ENCODE data around the gene RTN4R.

The RTN4R gene

GRCh38 chr22:20244691-20245576 is 23.2 kb downstream of the RTN4R start:
- DNase-seq (ENCODE audit: insufficient read length, low spot score) (peak; percentile 62), FAIRE-seq (peak; percentile 92)
- TF ChIP-seq POLR2A (IDR thresholded peaks at IDR 0.05; ENCODE audit: low read depth, low read length), result no peak
- TF ChIP-seq SPI1 (IDR thresholded peaks at IDR 0.05; ENCODE audit: low read depth, low read length), result peak; percentile 20; the same call in 1 of the 2 replicates

GRCh38 chr22:20244250-20244648 is 23.9 kb downstream of the RTN4R start:
- FAIRE-seq (peak; percentile 68), DNase-seq (ENCODE audit: insufficient read length, low spot score) (no peak)
- TF ChIP-seq POLR2AphosphoS5 (IDR thresholded peaks at IDR 0.05; ENCODE audit: low read depth, low read length) (no peak), POLR2A (IDR thresholded peaks at IDR 0.05; ENCODE audit: low read depth, low read length) (no peak), PAX5 (IDR thresholded peaks at IDR 0.05; ENCODE audit: insufficient read depth, low read length, severe bottlenecking) (no peak), TAF1 (IDR thresholded peaks at IDR 0.05; ENCODE audit: low read depth, low read length) (no peak), SPI1 (IDR thresholded peaks at IDR 0.05; ENCODE audit: low read depth, low read length) (no peak), POU2F2 (IDR thresholded peaks at IDR 0.05; ENCODE audit: low read depth, low read length) (no peak)

GRCh38 chr22:20243537-20244249 is 24.4 kb downstream of the RTN4R start:
- TF ChIP-seq TAF1 (IDR thresholded peaks at IDR 0.05; ENCODE audit: low read depth, low read length) (no peak), SPI1 (IDR thresholded peaks at IDR 0.05; ENCODE audit: low read depth, low read length) (0 out of 2 replicates have a peak, but pooled peaks have one; percentile 16), POU2F2 (IDR thresholded peaks at IDR 0.05; ENCODE audit: low read depth, low read length) (no peak), POLR2AphosphoS5 (IDR thresholded peaks at IDR 0.05; ENCODE audit: low read depth, low read length) (no peak), PAX5 (IDR thresholded peaks at IDR 0.05; ENCODE audit: insufficient read depth, low read length, severe bottlenecking) (no peak), POLR2A (IDR thresholded peaks at IDR 0.05; ENCODE audit: low read depth, low read length) (no peak)
- peak; percentile 60 for FAIRE-seq

GRCh38 chr22:20243176-20243536 is 25.0 kb downstream of the RTN4R start:
- DNase-seq (ENCODE audit: insufficient read length, low spot score) (no peak), FAIRE-seq (peak; percentile 64)
- TF ChIP-seq SPI1 (IDR thresholded peaks at IDR 0.05; ENCODE audit: low read depth, low read length) (no peak), TAF1 (IDR thresholded peaks at IDR 0.05; ENCODE audit: low read depth, low read length) (no peak), PAX5 (IDR thresholded peaks at IDR 0.05; ENCODE audit: insufficient read depth, low read length, severe bottlenecking) (no peak), POLR2A (IDR thresholded peaks at IDR 0.05; ENCODE audit: low read depth, low read length) (no peak), POLR2AphosphoS5 (IDR thresholded peaks at IDR 0.05; ENCODE audit: low read depth, low read length) (no peak), POU2F2 (IDR thresholded peaks at IDR 0.05; ENCODE audit: low read depth, low read length) (no peak)

More at GRCh38 chr22:20243537-20244249, 24.4 kb downstream of the RTN4R start:
- DNase-seq (ENCODE audit: insufficient read length, low spot score), result peak; percentile 66

- TF ChIP-seq TAF1 (IDR thresholded peaks at IDR 0.05; ENCODE audit: low read depth, low read length), result no peak
- TF ChIP-seq SPI1 (IDR thresholded peaks at IDR 0.05; ENCODE audit: low read depth, low read length), result no peak
- TF ChIP-seq POLR2A (IDR thresholded peaks at IDR 0.05; ENCODE audit: low read depth, low read length), result no peak
- no peak for TF ChIP-seq POU2F2 (IDR thresholded peaks at IDR 0.05; ENCODE audit: low read depth, low read length)
- no peak for TF ChIP-seq POLR2AphosphoS5 (IDR thresholded peaks at IDR 0.05; ENCODE audit: low read depth, low read length)
- no peak for TF ChIP-seq PAX5 (IDR thresholded peaks at IDR 0.05; ENCODE audit: insufficient read depth, low read length, severe bottlenecking)
- DNase-seq (ENCODE audit: insufficient read length, low spot score) (no peak), FAIRE-seq (peak; percentile 74)
Observed at GRCh38 chr22:20242393-20243175, 25.5 kb downstream of the RTN4R start.

- FAIRE-seq, result no peak
- no peak for DNase-seq (ENCODE audit: insufficient read length, low spot score)
- TF ChIP-seq POU2F2 (IDR thresholded peaks at IDR 0.05; ENCODE audit: low read depth, low read length), result no peak
- no peak for TF ChIP-seq POLR2A (IDR thresholded peaks at IDR 0.05; ENCODE audit: low read depth, low read length)
- TF ChIP-seq TAF1 (IDR thresholded peaks at IDR 0.05; ENCODE audit: low read depth, low read length), result no peak
Observed at GRCh38 chr22:20241579-20242392, 26.3 kb downstream of the RTN4R start.

GRCh38 chr22:20240900-20241299 is 27.2 kb downstream of the RTN4R start:
- no peak for DNase-seq (ENCODE audit: insufficient read length, low spot score)
- TF ChIP-seq POLR2AphosphoS5 (IDR thresholded peaks at IDR 0.05; ENCODE audit: low read depth, low read length) (no peak), TAF1 (IDR thresholded peaks at IDR 0.05; ENCODE audit: low read depth, low read length) (no peak), POLR2A (IDR thresholded peaks at IDR 0.05; ENCODE audit: low read depth, low read length) (no peak), POU2F2 (IDR thresholded peaks at IDR 0.05; ENCODE audit: low read depth, low read length) (no peak), SPI1 (IDR thresholded peaks at IDR 0.05; ENCODE audit: low read depth, low read length) (no peak), PAX5 (IDR thresholded peaks at IDR 0.05; ENCODE audit: insufficient read depth, low read length, severe bottlenecking) (no peak)
- no peak for FAIRE-seq

GRCh38 chr22:20240447-20240764 is 27.7 kb downstream of the RTN4R start:
- TF ChIP-seq POU2F2 (IDR thresholded peaks at IDR 0.05; ENCODE audit: low read depth, low read length) (no peak), POLR2AphosphoS5 (IDR thresholded peaks at IDR 0.05; ENCODE audit: low read depth, low read length) (no peak), TAF1 (IDR thresholded peaks at IDR 0.05; ENCODE audit: low read depth, low read length) (no peak), PAX5 (IDR thresholded peaks at IDR 0.05; ENCODE audit: insufficient read depth, low read length, severe bottlenecking) (no peak)
- no peak for FAIRE-seq
- DNase-seq (ENCODE audit: insufficient read length, low spot score), result no peak
